ENCODE results near the gene CACNG4.

- no peak for TF ChIP-seq CTCF (IDR thresholded peaks at IDR 0.05)
- no peak for TF ChIP-seq POLR2A (IDR thresholded peaks at IDR 0.05)
- no peak for TF ChIP-seq EP300 (IDR thresholded peaks at IDR 0.05)
These were observed 1.3 kb downstream of the CACNG4 start for GRCh38 chr17:66965801-66966262.
